Mammary epithelial cell (primary cell): ENCODE data around the gene SLC5A10.
"Not testable (repeated sequence)": the region's sequence is repeated elsewhere in the genome, so short reads cannot be mapped to it uniquely, and the experiment has no call there.

Experiments used
- CTCF ChIP-seq, 2 donors: IDR thresholded peaks in 1 of 2; conservative IDR thresholded peaks in 1 of 2; 2 replicates each; pipeline ENCODE4 v1.5.1; 2011 to 2012; ENCODE audit warnings: inconsistent platforms in 2 of 2, low read length in 2 of 2, mild to moderate bottlenecking in 2 of 2, control low read depth in 1 of 2, low read depth in 1 of 2; ENCODE audit not compliant: insufficient read depth in 1 of 2; ENCODE audit errors: extremely low read depth in 1 of 2
- EZH2 ChIP-seq: IDR thresholded peaks from 2 replicates; pipeline ENCODE4 v1.6.1; 2012; ENCODE audit warnings: low read length, inconsistent platforms, borderline replicate concordance

GRCh38 chr17:19044643-19045042 lies 92.7 kb downstream of the SLC5A10 start:
- not testable (repeated sequence) for TF ChIP-seq CTCF (conservative IDR thresholded peaks at IDR 0.05 in 1 of 2, IDR thresholded peaks at IDR 0.05 in 1 of 2; ENCODE audit: extremely low read depth in 1 of 2, insufficient read depth in 1 of 2, low read depth in 1 of 2, low read length in 2 of 2); EZH2
